ENCODE measurements around the gene TIMM22.

TIMM22 gene

GRCh38 chr17:953767-954166 lies 43.2 kb upstream of the TIMM22 start:
- Histone ChIP-seq H3K27me3 (peaks cover 32% of the 10 kb centered on the region), H3K36me3 (no peaks in the 10 kb centered on the region), H3K4me1 (ENCODE audit: control insufficient read depth in 1 of 2, insufficient read depth in 1 of 2, low read depth in 1 of 2, low read length in 1 of 2) (no peaks in the 10 kb centered on the region), H3K9me3 (no peaks in the 10 kb centered on the region), H3K4me3 (ENCODE audit: low read depth in 1 of 2, low read length in 1 of 2) (no peak overlapping the region), H3K27ac (no peak overlapping the region)
- TF ChIP-seq CTCF (IDR thresholded peaks at IDR 0.05) = no peak

GRCh38 chr17:954431-955164 lies 42.3 kb upstream of the TIMM22 start:
- Histone ChIP-seq H3K4me3 (ENCODE audit: low read depth in 1 of 2, low read length in 1 of 2) (no peak overlapping the region), H3K4me1 (ENCODE audit: control insufficient read depth in 1 of 2, insufficient read depth in 1 of 2, low read depth in 1 of 2, low read length in 1 of 2) (no peaks in the 10 kb centered on the region), H3K27me3 (peaks cover 31% of the 10 kb centered on the region), H3K9me3 (no peaks in the 10 kb centered on the region), H3K36me3 (no peaks in the 10 kb centered on the region), H3K27ac (no peak overlapping the region)
- TF ChIP-seq CTCF (IDR thresholded peaks at IDR 0.05) = no peak

GRCh38 chr17:956905-957304 lies 40.0 kb upstream of the TIMM22 start:
- Histone ChIP-seq H3K36me3 (no peaks in the 10 kb centered on the region), H3K9me3 (no peaks in the 10 kb centered on the region), H3K27me3 (peaks cover 27% of the 10 kb centered on the region), H3K27ac (no peak overlapping the region), H3K4me1 (ENCODE audit: control insufficient read depth in 1 of 2, insufficient read depth in 1 of 2, low read depth in 1 of 2, low read length in 1 of 2) (no peaks in the 10 kb centered on the region), H3K4me3 (ENCODE audit: low read depth in 1 of 2, low read length in 1 of 2) (no peak overlapping the region)
- TF ChIP-seq CTCF (IDR thresholded peaks at IDR 0.05) = no peak

GRCh38 chr17:957856-958421 lies 39.0 kb upstream of the TIMM22 start:
- Histone ChIP-seq H3K4me1 (ENCODE audit: control insufficient read depth in 1 of 2, insufficient read depth in 1 of 2, low read depth in 1 of 2, low read length in 1 of 2) (no peaks in the 10 kb centered on the region), H3K27me3 (peaks cover 32% of the 10 kb centered on the region), H3K4me3 (ENCODE audit: low read depth in 1 of 2, low read length in 1 of 2) (no peak overlapping the region), H3K27ac (no peak overlapping the region), H3K9me3 (no peaks in the 10 kb centered on the region), H3K36me3 (no peaks in the 10 kb centered on the region)
- TF ChIP-seq CTCF (IDR thresholded peaks at IDR 0.05) = no peak

- no peak overlapping the region for H3K27ac ChIP-seq
- no peak for TF ChIP-seq CTCF (IDR thresholded peaks at IDR 0.05)
- no peaks in the 10 kb centered on the region for H3K9me3 ChIP-seq
- no peaks in the 10 kb centered on the region for H3K4me1 ChIP-seq (ENCODE audit: control insufficient read depth in 1 of 2, insufficient read depth in 1 of 2, low read depth in 1 of 2, low read length in 1 of 2)
- peaks cover 37% of the 10 kb centered on the region for H3K27me3 ChIP-seq
- H3K36me3 ChIP-seq = no peaks in the 10 kb centered on the region
- H3K4me3 ChIP-seq (ENCODE audit: low read depth in 1 of 2, low read length in 1 of 2) = no peak overlapping the region
Observed at GRCh38 chr17:958712-959451, 38.0 kb upstream of the TIMM22 start.
